ENCODE data around the gene SPINK4. TPM values are rescaled to one million over a fixed set of nuclear protein-coding genes. Genes with fewer than 3 reads are reported as not detected.

SPINK4 gene
- polyA plus RNA-seq (2012; ENCODE audit: missing spikeins), result not detected

GRCh38 chr9:33239921-33240320, at the start of gene SPINK4:
Gene SPINK4, plus strand, starts transcription at chr9:33240167. Its CDS starts 42 bp downstream, at chr9:33240209.
- FAIRE-seq (no peak), DNase-seq (ENCODE audit: insufficient read length) (no peak)
- TF ChIP-seq POLR2AphosphoS5 (IDR thresholded peaks at IDR 0.05; ENCODE audit: low read depth, low read length), result no peak
- TF ChIP-seq TAF1 (IDR thresholded peaks at IDR 0.05; ENCODE audit: borderline replicate concordance, low read depth, low read length), result no peak
- TF ChIP-seq POLR2A (IDR thresholded peaks at IDR 0.05; ENCODE audit: low read depth, low read length), result no peak

GRCh38 chr9:33192493-33193255, 47.3 kb upstream of the SPINK4 start:
- DNase-seq (ENCODE audit: insufficient read length) (no peak), FAIRE-seq (no peak)
- TF ChIP-seq POLR2AphosphoS5 (IDR thresholded peaks at IDR 0.05; ENCODE audit: low read depth, low read length) (no peak), TAF1 (IDR thresholded peaks at IDR 0.05; ENCODE audit: borderline replicate concordance, low read depth, low read length) (no peak), POLR2A (IDR thresholded peaks at IDR 0.05; ENCODE audit: low read depth, low read length) (no peak)

GRCh38 chr9:33193818-33194217, 46.1 kb upstream of the SPINK4 start:
- TF ChIP-seq TAF1 (IDR thresholded peaks at IDR 0.05; ENCODE audit: borderline replicate concordance, low read depth, low read length), result no peak
- no peak for TF ChIP-seq POLR2A (IDR thresholded peaks at IDR 0.05; ENCODE audit: low read depth, low read length)
- no peak for TF ChIP-seq POLR2AphosphoS5 (IDR thresholded peaks at IDR 0.05; ENCODE audit: low read depth, low read length)
- FAIRE-seq, result no peak
- no peak for DNase-seq (ENCODE audit: insufficient read length)

- DNase-seq (ENCODE audit: insufficient read length), result no peak
- FAIRE-seq, result no peak
- TF ChIP-seq POLR2AphosphoS5 (IDR thresholded peaks at IDR 0.05; ENCODE audit: low read depth, low read length), result no peak
- TF ChIP-seq POLR2A (IDR thresholded peaks at IDR 0.05; ENCODE audit: low read depth, low read length), result no peak
Measured at GRCh38 chr9:33196736-33197135, 43.2 kb upstream of the SPINK4 start.

GRCh38 chr9:33197279-33198152, 42.5 kb upstream of the SPINK4 start:
- TF ChIP-seq POLR2A (IDR thresholded peaks at IDR 0.05; ENCODE audit: low read depth, low read length) (no peak), POLR2AphosphoS5 (IDR thresholded peaks at IDR 0.05; ENCODE audit: low read depth, low read length) (no peak), TAF1 (IDR thresholded peaks at IDR 0.05; ENCODE audit: borderline replicate concordance, low read depth, low read length) (no peak)
- FAIRE-seq (peak; percentile 75), DNase-seq (ENCODE audit: insufficient read length) (no peak)

GRCh38 chr9:33198165-33198564, 41.8 kb upstream of the SPINK4 start:
- DNase-seq (ENCODE audit: insufficient read length) (no peak), FAIRE-seq (no peak)
- TF ChIP-seq TAF1 (IDR thresholded peaks at IDR 0.05; ENCODE audit: borderline replicate concordance, low read depth, low read length) (no peak), POLR2A (IDR thresholded peaks at IDR 0.05; ENCODE audit: low read depth, low read length) (no peak), POLR2AphosphoS5 (IDR thresholded peaks at IDR 0.05; ENCODE audit: low read depth, low read length) (no peak)

- no peak for FAIRE-seq
- TF ChIP-seq POLR2A (IDR thresholded peaks at IDR 0.05; ENCODE audit: low read depth, low read length), result no peak
- no peak for TF ChIP-seq TAF1 (IDR thresholded peaks at IDR 0.05; ENCODE audit: borderline replicate concordance, low read depth, low read length)
- no peak for TF ChIP-seq POLR2AphosphoS5 (IDR thresholded peaks at IDR 0.05; ENCODE audit: low read depth, low read length)
- no peak for DNase-seq (ENCODE audit: insufficient read length)
Measured at GRCh38 chr9:33202018-33202417, 37.9 kb upstream of the SPINK4 start.

GRCh38 chr9:33202552-33203201, 37.3 kb upstream of the SPINK4 start:
- TF ChIP-seq POLR2AphosphoS5 (IDR thresholded peaks at IDR 0.05; ENCODE audit: low read depth, low read length) (peak; percentile 50; the same call in 1 of the 2 replicates), TAF1 (IDR thresholded peaks at IDR 0.05; ENCODE audit: borderline replicate concordance, low read depth, low read length) (no peak)
- DNase-seq (ENCODE audit: insufficient read length) (peak; percentile 39), FAIRE-seq (peak; percentile 98)

- no peak for TF ChIP-seq TAF1 (IDR thresholded peaks at IDR 0.05; ENCODE audit: borderline replicate concordance, low read depth, low read length)
- TF ChIP-seq POLR2AphosphoS5 (IDR thresholded peaks at IDR 0.05; ENCODE audit: low read depth, low read length), result no peak
- TF ChIP-seq POLR2A (IDR thresholded peaks at IDR 0.05; ENCODE audit: low read depth, low read length), result no peak
- DNase-seq (ENCODE audit: insufficient read length) (no peak), FAIRE-seq (no peak)
Measured at GRCh38 chr9:33209394-33209793, 30.6 kb upstream of the SPINK4 start.

- no peak for DNase-seq (ENCODE audit: insufficient read length)
- TF ChIP-seq TAF1 (IDR thresholded peaks at IDR 0.05; ENCODE audit: borderline replicate concordance, low read depth, low read length) (no peak), POLR2A (IDR thresholded peaks at IDR 0.05; ENCODE audit: low read depth, low read length) (no peak), POLR2AphosphoS5 (IDR thresholded peaks at IDR 0.05; ENCODE audit: low read depth, low read length) (no peak)
- no peak for FAIRE-seq
Measured at GRCh38 chr9:33210006-33210715, 29.8 kb upstream of the SPINK4 start.

Measured in GM12892 (cell line).